ENCODE data around the gene CCDC92. TPM values are rescaled to one million over a fixed set of nuclear protein-coding genes. Genes with fewer than 3 reads are reported as not detected.

The CCDC92 gene
- total and polyA plus RNA-seq, 8 donors = 3.5 to 32.6 (median 20.9) TPM

- H3K27ac ChIP-seq = no peak overlapping the region
- TF ChIP-seq POLR2AphosphoS5 (IDR thresholded peaks at IDR 0.05) (no peak), EP300 (IDR thresholded peaks at IDR 0.05) (no peak), POLR2A (IDR thresholded peaks at IDR 0.05) (no peak), CTCF (IDR thresholded peaks at IDR 0.05) (no peak)
- H3K9me3 ChIP-seq = no peaks in the 10 kb centered on the region
- H3K27me3 ChIP-seq = no peaks in the 10 kb centered on the region
- peaks cover 10 to 17% (median 16%) of the 10 kb centered on the region in 4 donors for H3K4me1 ChIP-seq
- H3K4me3 ChIP-seq = no peak overlapping the region
- WGBS, 5 donors = 91 to 94% (median 93%) methylated on average over 9 of the region's 9 CpGs
- no peak for DNase-seq
- intact Hi-C loops (cut with DNase I; ENCODE audit: low total_unique reads) = no loop called here
- H3K36me3 ChIP-seq = no peaks in the 10 kb centered on the region
Observed at GRCh38 chr12:123956249-123956648, 16.4 kb downstream of the CCDC92 start.

GRCh38 chr12:123954647-123955350, 17.8 kb downstream of the CCDC92 start:
- H3K27me3 ChIP-seq = no peaks in the 10 kb centered on the region
- no peak overlapping the region for H3K4me3 ChIP-seq
- H3K27ac ChIP-seq = no peak overlapping the region
- H3K4me1 ChIP-seq = peaks cover 10 to 27% (median 20%) of the 10 kb centered on the region in 4 donors
- no peaks in the 10 kb centered on the region for H3K36me3 ChIP-seq
- DNase-seq = no peak
- no peak for TF ChIP-seq POLR2A (IDR thresholded peaks at IDR 0.05)
- no peak for TF ChIP-seq POLR2AphosphoS5 (IDR thresholded peaks at IDR 0.05)
- no peak for TF ChIP-seq CTCF (IDR thresholded peaks at IDR 0.05)
- no peak for TF ChIP-seq EP300 (IDR thresholded peaks at IDR 0.05)
- no peaks in the 10 kb centered on the region for H3K9me3 ChIP-seq
- intact Hi-C loops (cut with DNase I; ENCODE audit: low total_unique reads) = no loop called here
- 89 to 95% (median 93%) methylated on average over 10 of the region's 10 CpGs for WGBS, 5 donors

GRCh38 chr12:123952037-123952436, 20.6 kb downstream of the CCDC92 start:
- Histone ChIP-seq H3K27me3 (no peaks in the 10 kb centered on the region), H3K27ac (peak overlapping the region in 1 of 5 donors; percentile 32), H3K36me3 (peaks cover 0 to 8% (median 1%) of the 10 kb centered on the region in 4 donors), H3K4me3 (no peak overlapping the region), H3K9me3 (no peaks in the 10 kb centered on the region), H3K4me1 (peaks cover 10 to 49% (median 26%) of the 10 kb centered on the region in 4 donors)
- no peak for DNase-seq
- TF ChIP-seq POLR2A (IDR thresholded peaks at IDR 0.05) = no peak
- no peak for TF ChIP-seq POLR2AphosphoS5 (IDR thresholded peaks at IDR 0.05)
- TF ChIP-seq CTCF (IDR thresholded peaks at IDR 0.05) = no peak
- no peak for TF ChIP-seq EP300 (IDR thresholded peaks at IDR 0.05)
- intact Hi-C loops (cut with DNase I; ENCODE audit: low total_unique reads) = no loop called here
- 22 to 43% (median 32%) methylated on average over 2 of the region's 2 CpGs for WGBS, 5 donors

GRCh38 chr12:123951467-123951866, 21.2 kb downstream of the CCDC92 start:
- DNase-seq = no peak
- H3K4me3 ChIP-seq = no peak overlapping the region
- no peak for TF ChIP-seq POLR2A (IDR thresholded peaks at IDR 0.05)
- no peak for TF ChIP-seq CTCF (IDR thresholded peaks at IDR 0.05)
- no peak for TF ChIP-seq EP300 (IDR thresholded peaks at IDR 0.05)
- TF ChIP-seq POLR2AphosphoS5 (IDR thresholded peaks at IDR 0.05) = no peak
- intact Hi-C loops (cut with DNase I; ENCODE audit: low total_unique reads) = no loop called here
- peaks cover 0 to 8% (median 1%) of the 10 kb centered on the region in 4 donors for H3K36me3 ChIP-seq
- no peaks in the 10 kb centered on the region for H3K9me3 ChIP-seq
- 68 to 80% (median 78%) methylated on average over 4 of the region's 4 CpGs for WGBS, 5 donors
- no peaks in the 10 kb centered on the region for H3K27me3 ChIP-seq
- no peak overlapping the region for H3K27ac ChIP-seq
- peaks cover 10 to 52% (median 26%) of the 10 kb centered on the region in 4 donors for H3K4me1 ChIP-seq
